ENCODE results near the gene SMTN. TPM values are rescaled to one million over a fixed set of nuclear protein-coding genes. Genes with fewer than 3 reads are reported as not detected.

Gene SMTN
- total and polyA plus RNA-seq, 4 donors: 10.1 to 47.3 (median 13.8) TPM

GRCh38 chr22:31122532-31123291 is 41.6 kb downstream of the SMTN start, which contains the start of gene INPP5J:
Gene INPP5J, plus strand, starts transcription at chr22:31122966. Its CDS starts 49 bp downstream, at chr22:31123015.
- no peak for DNase-seq (ENCODE audit: low spot score)
- peaks cover 0 to 9% (median 3%) of the 10 kb centered on the region in 4 donors for H3K4me1 ChIP-seq (ENCODE audit: control insufficient read depth in 4 of 4, insufficient read depth in 4 of 4, low read length in 3 of 4)
- WGBS: 18% methylated on average over 10 of the region's 10 CpGs
- no peaks in the 10 kb centered on the region for H3K9me3 ChIP-seq (ENCODE audit: control insufficient read depth in 4 of 4, low read length in 3 of 4)
- no peak within 1 kb of the TSS for H3K27ac ChIP-seq (ENCODE audit: low read depth in 1 of 2, low read length in 2 of 2)
- TF ChIP-seq REST (IDR thresholded peaks at IDR 0.05): no peak
- TF ChIP-seq TAF1 (conservative IDR thresholded peaks at IDR 0.05): no peak
- TF ChIP-seq EGR1 (IDR thresholded peaks at IDR 0.05; ENCODE audit: low read depth in 2 of 2): no peak
- TF ChIP-seq GABPA (IDR thresholded peaks at IDR 0.05 in 1 of 2, conservative IDR thresholded peaks at IDR 0.05 in 1 of 2): no peak
- no peak for TF ChIP-seq FOXA1 (IDR thresholded peaks at IDR 0.05)
- H3K27me3 ChIP-seq (ENCODE audit: control insufficient read depth in 4 of 4, insufficient read depth in 4 of 4, low read length in 3 of 4): no peaks in the 10 kb centered on the region
- no peaks in the 10 kb centered on the region for H3K36me3 ChIP-seq (ENCODE audit: control insufficient read depth in 4 of 4, insufficient read depth in 3 of 4, low read depth in 1 of 4, low read length in 3 of 4)
- peak within 1 kb of the TSS in 1 of 3 donors; percentile 14 for H3K4me3 ChIP-seq (ENCODE audit: low read depth in 1 of 3, low read length in 3 of 3)
- no peak within 1 kb of the TSS for H3K9ac ChIP-seq (ENCODE audit: low read depth in 1 of 2, low read length in 2 of 2)

- TF ChIP-seq GABPA (IDR thresholded peaks at IDR 0.05 in 1 of 2, conservative IDR thresholded peaks at IDR 0.05 in 1 of 2) (no peak), ZBTB33 (IDR thresholded peaks at IDR 0.05) (no peak), REST (IDR thresholded peaks at IDR 0.05) (no peak), HNF4G (IDR thresholded peaks at IDR 0.05) (no peak), RAD21 (IDR thresholded peaks at IDR 0.05) (no peak), EGR1 (IDR thresholded peaks at IDR 0.05; ENCODE audit: low read depth in 2 of 2) (no peak), HNF4A (conservative IDR thresholded peaks at IDR 0.05) (no peak), MAX (IDR thresholded peaks at IDR 0.05) (no peak), SP1 (IDR thresholded peaks at IDR 0.05) (no peak), FOXA1 (IDR thresholded peaks at IDR 0.05) (no peak), FOXA2 (IDR thresholded peaks at IDR 0.05) (no peak), YY1 (IDR thresholded peaks at IDR 0.05) (no peak), ATF3 (IDR thresholded peaks at IDR 0.05) (no peak), JUND (IDR thresholded peaks at IDR 0.05) (no peak), TAF1 (conservative IDR thresholded peaks at IDR 0.05) (no peak), CTCF (IDR thresholded peaks at IDR 0.05; ENCODE audit: low read depth, low read length, missing input control) (no peak), NR2F2 (IDR thresholded peaks at IDR 0.05) (no peak), RXRA (IDR thresholded peaks at IDR 0.05) (no peak)
- 80% methylated on average over 4 of the region's 4 CpGs for WGBS
- Histone ChIP-seq H3K9me3 (ENCODE audit: control insufficient read depth in 4 of 4, low read length in 3 of 4) (no peaks in the 10 kb centered on the region), H3K27me3 (ENCODE audit: control insufficient read depth in 4 of 4, insufficient read depth in 4 of 4, low read length in 3 of 4) (no peaks in the 10 kb centered on the region), H3K9ac (ENCODE audit: low read depth in 1 of 2, low read length in 2 of 2) (no peak overlapping the region), H3K27ac (ENCODE audit: low read depth in 1 of 2, low read length in 2 of 2) (no peak overlapping the region), H3K4me1 (ENCODE audit: control insufficient read depth in 4 of 4, insufficient read depth in 4 of 4, low read length in 3 of 4) (peaks cover 0 to 9% (median 3%) of the 10 kb centered on the region in 4 donors), H3K4me3 (ENCODE audit: low read depth in 1 of 3, low read length in 3 of 3) (no peak overlapping the region), H3K36me3 (ENCODE audit: control insufficient read depth in 4 of 4, insufficient read depth in 3 of 4, low read depth in 1 of 4, low read length in 3 of 4) (no peaks in the 10 kb centered on the region)
- no peak for DNase-seq (ENCODE audit: low spot score)
Measured at GRCh38 chr22:31123292-31123602, 42.1 kb downstream of the SMTN start.

All from liver (tissue), 9 donors.